Erythroblast (primary cell): ENCODE results near the gene DNHD1.

Experiments
- DNase-seq, 2 experiments: peaks; one replicate each; lab custom pipeline; 2025; lab: John Stamatoyannopoulos, UW
- GATA1 ChIP-seq: IDR thresholded peaks from 2 replicates; pipeline ENCODE4 v1.6.1; 2011; ENCODE audit warnings: low read depth, mild to moderate bottlenecking, control low read depth, low read length, moderate library complexity
- POLR2A ChIP-seq: IDR thresholded peaks from 2 replicates; pipeline ENCODE4 v1.6.1; 2011; ENCODE audit warnings: mild to moderate bottlenecking, low read length

The DNHD1 gene

DNA sequence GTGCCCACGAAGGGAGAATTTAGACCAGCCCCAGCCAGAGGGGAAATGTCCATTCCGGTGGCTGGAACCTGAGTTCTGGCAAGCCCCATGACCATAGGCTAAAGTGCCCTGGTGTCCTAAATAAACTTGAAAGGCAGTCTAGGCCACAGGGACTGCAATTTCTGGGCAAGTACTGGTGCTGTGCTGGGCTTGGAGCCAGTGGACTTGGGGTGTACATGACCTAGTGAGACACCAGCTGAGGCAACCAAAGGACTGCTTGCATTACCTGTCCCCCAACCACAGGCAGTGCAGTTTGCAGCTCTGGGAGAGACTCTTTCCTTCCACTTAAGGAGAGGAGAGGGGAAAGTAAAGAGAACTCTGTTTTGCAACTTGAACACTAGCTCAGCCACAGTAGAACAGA is 82.6 kb downstream of the DNHD1 start:
- DNase-seq: no peak
- TF ChIP-seq GATA1 (no peak), POLR2A (no peak)

DNA sequence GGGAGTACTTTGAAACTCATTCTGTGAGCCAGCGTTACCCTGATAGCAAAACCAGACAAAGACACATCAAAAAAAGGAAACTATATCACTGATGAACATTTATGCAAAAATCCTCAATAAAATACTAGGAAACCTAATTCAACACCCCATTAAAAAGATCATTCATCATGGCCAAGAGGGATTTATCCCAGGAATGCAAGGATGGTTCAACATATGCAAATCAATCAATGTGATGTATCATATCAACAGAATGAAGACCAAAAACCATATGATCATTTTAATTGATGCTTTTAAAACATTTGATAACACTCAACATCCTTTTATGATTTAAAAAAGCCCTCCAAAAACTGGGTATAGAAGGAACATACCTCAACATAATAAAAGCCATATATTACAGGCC is 86.5 kb downstream of the DNHD1 start:
- TF ChIP-seq GATA1 (no peak), POLR2A (no peak)
- DNase-seq: peak in 1 of 2 experiments; percentile 25

DNA sequence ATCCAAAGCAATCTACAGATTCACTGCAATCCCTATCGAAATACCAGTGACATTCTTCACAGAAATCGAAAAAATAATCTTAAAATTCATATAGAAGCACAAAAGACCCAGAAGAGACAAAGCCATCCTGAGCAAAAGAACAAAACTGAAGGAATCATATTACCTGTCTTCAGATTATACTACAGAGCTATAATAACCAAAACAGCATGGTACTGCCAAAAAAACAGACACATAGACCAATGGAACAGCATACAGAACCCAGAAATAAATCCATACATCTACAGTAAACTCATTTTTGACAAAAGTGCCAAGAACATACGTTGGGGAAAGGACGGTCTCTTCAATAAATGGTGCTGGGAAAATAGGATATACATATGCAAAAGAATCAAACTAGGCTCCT is 87.4 kb downstream of the DNHD1 start:
- no peak for TF ChIP-seq POLR2A
- no peak for TF ChIP-seq GATA1
- DNase-seq: no peak

DNA sequence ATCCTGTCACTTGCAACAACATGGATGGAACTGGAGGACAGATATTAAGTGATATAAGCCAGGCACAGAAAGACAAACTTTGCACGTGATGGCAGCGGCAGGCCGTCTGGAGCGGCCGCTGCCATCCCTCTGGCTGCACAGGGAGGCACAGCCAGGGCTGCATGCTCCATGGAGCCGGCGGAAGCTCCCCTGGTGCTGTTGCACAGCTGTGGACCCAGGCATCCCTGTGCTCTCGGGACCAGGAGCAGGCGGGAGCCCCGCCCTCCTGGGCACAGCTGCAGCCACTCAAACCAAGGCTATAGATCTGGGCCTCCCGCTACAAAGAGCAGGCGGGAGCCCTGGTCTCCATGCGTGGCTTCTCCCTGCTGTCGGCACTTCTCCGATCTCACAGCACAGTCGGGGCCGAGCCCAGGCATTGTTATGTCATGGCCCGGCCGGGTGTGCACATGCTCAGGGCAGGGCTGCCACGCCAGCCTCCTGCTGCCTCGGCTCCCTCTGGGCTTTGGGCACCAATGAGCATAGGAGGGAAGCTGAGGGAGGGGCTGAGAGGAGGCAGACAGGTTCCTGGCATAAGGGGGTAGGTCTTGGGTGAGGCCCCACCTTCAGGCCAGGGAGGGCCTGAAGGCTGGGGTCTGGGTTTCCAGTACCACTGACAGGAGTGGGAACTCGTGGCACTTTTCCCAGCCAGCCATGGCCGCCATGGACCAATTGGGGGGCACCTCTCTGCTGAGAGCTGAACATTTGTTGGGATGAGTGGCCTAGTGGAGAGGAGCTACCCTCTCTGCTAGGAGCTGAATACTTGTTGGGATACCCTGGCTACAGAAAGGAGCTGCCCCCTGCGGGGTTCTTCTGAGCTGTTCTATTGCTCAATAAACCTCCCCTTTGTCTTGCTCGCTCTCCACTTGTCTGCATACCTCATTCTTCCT is 89.6 kb downstream of the DNHD1 start:
- TF ChIP-seq POLR2A (no peak), GATA1 (no peak)
- DNase-seq: no peak

DNA sequence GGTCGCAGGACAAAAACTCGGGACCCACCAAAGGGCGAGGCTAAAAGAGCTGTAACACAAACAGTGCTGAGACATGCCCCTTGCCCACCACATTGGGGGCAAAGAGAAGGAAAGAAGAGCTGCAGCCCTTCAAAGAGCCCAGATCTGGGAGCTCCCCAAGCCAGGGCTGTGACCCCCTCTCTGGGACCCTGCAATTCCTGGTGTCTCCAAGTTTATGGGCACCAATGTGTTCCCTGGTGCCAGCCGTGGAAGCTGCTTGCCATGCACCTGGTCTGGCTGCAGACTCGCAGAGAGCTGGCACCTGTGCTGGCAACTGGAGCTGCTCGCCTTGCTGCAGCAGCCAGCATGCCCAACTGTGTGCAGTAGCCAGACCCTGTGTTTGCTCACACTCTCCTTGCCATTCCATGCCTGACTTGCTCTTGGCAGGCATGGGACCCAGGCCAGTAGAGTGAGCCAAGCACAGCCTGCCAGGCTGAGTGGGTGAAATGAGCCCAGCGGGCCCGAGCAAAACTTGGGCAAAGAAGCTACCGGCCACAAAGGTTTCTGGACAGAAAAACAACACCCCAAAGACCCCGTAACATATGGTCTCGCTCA is 90.4 kb downstream of the DNHD1 start:
- no peak for DNase-seq
- no peak for TF ChIP-seq POLR2A
- no peak for TF ChIP-seq GATA1

DNA sequence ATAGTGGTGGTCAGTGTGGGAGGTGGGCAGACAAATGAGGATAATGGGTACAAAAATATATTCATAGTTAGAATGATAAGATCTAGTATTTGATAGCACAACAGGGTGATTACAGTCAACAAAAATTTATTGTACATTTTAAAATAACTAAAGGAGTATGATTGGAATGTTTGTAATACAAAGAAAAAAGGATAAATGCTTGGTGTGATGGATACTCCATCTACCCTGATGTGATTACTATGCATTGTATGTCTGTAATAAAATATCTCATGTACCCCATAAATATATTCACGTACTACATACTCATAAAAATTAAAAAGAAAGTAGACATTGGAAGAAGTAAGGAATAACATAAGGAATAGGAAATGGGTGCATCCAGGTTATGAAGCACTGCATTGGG is 90.9 kb downstream of the DNHD1 start:
- TF ChIP-seq POLR2A: no peak
- no peak for TF ChIP-seq GATA1

DNA sequence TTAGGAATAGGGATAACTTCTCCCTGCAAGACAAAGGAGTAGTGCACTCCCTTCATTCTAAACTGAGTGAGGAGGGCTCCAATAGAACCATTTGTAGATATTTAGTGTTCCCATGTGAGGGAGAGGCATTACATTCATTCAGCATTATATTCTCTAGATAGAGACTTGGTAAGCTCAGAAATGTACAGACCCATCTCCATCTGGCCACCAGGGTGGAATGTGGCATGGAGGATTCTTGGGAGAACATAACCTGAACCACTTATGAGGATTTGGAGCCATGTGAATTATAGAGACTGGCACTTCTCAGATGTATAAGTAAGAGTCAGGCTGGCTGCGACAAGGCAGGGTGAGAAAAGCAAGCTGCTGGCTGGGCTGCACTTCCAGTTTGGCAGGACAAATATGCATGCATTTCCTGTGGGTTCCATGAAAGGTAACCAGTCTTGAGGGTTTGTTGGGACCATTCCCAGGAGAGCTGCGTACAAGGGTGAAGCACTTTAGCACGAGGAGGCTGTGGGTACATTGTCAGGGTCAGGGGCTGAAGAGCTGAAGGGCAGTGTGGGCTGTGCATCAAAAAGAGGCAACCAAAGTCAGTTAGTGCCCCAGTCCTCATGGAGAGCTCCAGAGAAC is 97.2 kb downstream of the DNHD1 start:
- TF ChIP-seq GATA1 (no peak), POLR2A (no peak)
- no peak for DNase-seq

More for the DNA sequence above, 90.9 kb downstream of the DNHD1 start:
- DNase-seq: no peak

DNA sequence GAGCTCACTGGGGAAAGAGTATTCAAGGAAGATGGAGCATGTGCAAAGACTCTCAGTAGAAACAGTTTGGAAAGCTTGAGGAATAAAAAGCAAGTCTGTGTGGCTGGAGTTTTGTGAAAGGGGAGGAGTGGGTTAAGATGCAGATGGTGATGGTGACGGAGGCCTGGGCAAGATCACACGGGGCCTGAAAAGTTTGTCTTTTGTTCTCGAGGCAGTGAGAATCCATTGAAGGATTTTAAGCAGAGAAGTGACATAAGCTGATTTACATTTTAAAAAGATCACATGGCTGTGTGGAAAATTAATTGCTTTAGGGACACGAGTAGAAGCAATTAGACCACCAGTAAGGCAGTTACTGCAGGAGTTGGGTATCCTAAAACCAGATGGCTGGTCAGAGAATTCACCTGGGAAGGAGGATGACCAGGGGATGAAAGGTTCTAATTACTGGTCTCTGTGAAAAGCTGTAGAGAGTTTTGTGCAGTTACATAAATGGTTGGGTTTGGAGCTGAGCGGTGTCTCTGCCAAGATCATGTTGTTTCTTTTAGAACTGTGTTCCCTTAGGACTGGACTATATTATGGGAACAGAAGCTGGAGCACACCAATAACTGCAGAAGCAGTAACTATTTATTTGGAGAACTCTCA is 99.3 kb downstream of the DNHD1 start:
- no peak for DNase-seq
- TF ChIP-seq GATA1 (no peak), POLR2A (no peak)

DNA sequence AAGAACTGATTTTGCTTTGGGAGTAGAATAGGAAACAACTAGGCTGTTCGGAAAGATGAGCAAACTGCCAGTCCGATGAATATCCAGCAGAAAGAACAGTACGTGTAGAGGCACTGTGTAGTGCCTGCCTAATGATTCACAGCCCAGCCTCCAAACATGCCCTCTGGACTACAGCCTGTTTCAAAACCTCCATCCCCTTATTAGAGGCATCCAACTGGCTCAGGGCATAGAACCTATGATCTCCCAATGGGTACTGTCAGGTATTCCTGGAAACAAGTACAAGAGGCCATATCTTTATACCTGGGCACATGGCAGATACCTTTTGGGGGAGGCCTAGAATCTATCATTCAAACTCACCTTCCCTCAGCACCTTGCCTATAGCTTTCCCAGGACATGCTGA is 101.5 kb downstream of the DNHD1 start:
- TF ChIP-seq POLR2A (no peak), GATA1 (no peak)
- DNase-seq: no peak

DNA sequence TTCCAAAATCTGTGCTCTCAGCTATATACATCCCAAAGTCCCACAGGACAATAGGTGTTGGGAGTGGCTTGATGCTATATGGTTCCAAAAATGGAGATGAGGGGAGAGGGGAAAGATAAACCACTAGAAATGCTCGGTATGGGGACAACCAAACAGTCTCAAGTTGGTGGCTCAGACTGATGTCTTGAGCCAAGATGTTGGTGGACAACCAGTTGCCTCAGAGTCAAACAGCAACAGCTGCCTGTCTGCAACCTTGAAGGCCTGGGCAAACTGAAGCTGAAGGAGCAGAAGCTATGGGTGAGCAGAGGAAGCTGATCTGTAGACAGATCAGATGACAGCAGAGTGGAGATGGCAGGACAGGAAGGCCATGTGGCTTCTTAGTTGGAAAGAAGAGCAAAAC is 102.4 kb downstream of the DNHD1 start:
- no peak for DNase-seq

DNA sequence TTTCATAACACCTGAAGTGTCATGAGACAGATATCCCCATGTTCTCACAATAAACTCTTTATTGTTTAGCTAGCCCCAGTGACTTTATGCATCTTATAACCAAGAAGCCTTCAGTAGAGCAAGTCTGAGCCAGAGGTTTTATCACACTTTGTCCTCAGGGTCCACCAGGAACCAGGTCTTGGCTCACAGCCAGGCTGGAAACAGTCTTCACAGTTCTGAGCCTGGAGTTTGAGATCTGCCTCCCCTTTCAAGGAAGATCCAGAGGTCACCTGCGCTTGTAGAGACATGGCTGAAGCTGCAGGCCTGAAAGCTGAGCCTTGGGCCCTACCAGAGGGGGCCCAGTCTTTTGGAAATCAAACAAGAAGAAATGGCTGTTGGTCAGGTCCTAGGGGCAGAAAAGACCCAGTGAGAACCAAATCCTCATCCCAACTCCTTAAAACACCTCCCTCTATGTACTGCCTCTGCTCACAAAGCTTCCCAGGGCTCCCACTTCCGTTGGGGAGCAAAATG is 102.9 kb downstream of the DNHD1 start:
- no peak for DNase-seq
- TF ChIP-seq POLR2A: no peak
- TF ChIP-seq GATA1: no peak

More for the DNA sequence above, 102.4 kb downstream of the DNHD1 start:
- TF ChIP-seq GATA1 (no peak), POLR2A (no peak)

DNA sequence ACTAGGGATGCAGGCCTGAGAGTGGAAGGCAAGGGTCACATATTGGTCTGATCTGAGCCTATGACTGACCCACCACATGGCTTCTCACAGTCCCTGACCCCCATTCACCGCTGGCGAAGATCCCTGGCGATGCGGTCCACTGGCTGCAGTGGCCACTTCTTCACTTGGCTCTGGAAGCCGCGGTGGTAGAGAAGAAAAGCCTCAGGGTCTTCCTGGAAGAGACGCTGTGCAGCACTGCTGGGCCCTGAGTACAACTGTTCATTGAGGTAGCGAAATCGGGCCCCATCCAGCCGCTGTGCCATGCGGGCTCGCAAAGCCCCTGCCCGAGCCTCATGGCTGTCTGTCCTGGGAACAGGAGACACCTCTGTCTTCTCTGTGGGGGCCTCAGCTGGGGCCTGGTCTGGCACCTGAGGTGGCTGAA is 104.0 kb downstream of the DNHD1 start:
- TF ChIP-seq POLR2A: no peak
- TF ChIP-seq GATA1: no peak
- DNase-seq: no peak

DNA sequence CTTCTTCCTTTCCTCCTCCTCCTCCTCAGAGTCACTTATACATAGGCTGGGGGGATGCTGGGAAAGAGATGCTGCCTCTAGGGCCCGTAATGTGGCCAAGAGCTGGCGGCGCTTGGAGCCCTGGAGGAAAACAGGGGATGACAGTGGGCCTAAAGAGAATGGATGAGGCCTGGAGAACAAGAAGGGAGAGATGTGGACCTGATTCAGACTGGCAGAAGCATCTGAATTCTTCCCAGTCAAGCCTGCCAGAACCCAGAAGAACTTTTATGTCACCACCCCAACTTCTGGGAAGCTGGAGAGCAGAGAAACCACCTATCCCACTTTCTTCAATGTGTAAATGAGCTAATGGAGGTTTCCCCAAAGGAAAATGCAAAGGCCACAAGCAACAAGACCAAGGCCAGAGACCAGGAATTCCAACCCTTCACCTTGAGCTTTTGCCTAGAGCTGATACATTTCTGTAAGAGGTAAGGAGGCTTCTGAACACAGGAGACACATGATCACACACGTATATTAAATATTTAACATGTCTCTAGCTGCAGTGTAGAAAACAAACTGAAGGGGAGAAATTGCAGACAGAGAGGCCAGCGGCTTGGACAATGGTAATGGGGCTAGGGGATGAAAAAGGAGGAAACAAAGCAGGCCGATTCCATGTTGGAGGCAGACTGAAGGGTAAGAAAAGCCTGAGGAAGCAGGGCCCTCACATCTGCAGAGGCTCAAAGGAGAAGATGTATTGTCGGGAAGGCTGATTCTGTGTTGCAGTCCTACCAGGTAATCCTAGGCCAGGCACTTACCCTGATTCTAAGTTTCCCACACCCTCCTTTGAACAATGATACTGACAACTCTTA is 105.2 kb downstream of the DNHD1 start:
- DNase-seq: peak in 1 of 2 experiments; percentile 47
- no peak for TF ChIP-seq GATA1
- no peak for TF ChIP-seq POLR2A
